SU-DHL-6 (cell line): Measurements from ENCODE around the gene SAG.
"Not testable (repeated sequence)": the region's sequence is repeated elsewhere in the genome, so short reads cannot be mapped to it uniquely, and the experiment has no call there.

Experiments
- CTCF ChIP-seq: fragments of 200-600 bp; sonication (generic); IDR thresholded peaks from one replicate; pipeline ENCODE4 v1.5.1; 2017; ENCODE audit warnings: antibody characterized with exemption, mild to moderate bottlenecking, low read length, moderate library complexity; ENCODE audit not compliant: insufficient read depth, poor library complexity, severe bottlenecking
- EZH2phosphoT487 ChIP-seq: fragments of 200-600 bp; sonication (generic), shearing (Covaris generic); conservative IDR thresholded peaks from 2 replicates; pipeline ENCODE4 v1.6.1; 2018; ENCODE audit warnings: mild to moderate bottlenecking, antibody characterized with exemption, low read length, moderate library complexity, mixed read lengths

- not testable (repeated sequence) for TF ChIP-seq EZH2phosphoT487, CTCF
Measured at GRCh38 chr2:233336091-233336490, 28.5 kb downstream of the SAG start.
